HG02642 (cell line): ENCODE measurements around the gene CRACR2B.

Source experiments
- ATAC-seq: cut with Tn5 transposase; IDR thresholded peaks from one replicate; pipeline ENCODE4 v1.9.1; 2021; ENCODE audit warnings: mild to moderate bottlenecking; ENCODE audit not compliant: unreplicated experiment, poor library complexity

CRACR2B gene

GRCh38 chr11:827897-828192 lies at the start of gene CRACR2B:
TSS of gene CRACR2B (plus strand) at chr11:827919. CDS start at chr11:828608, 689 bp downstream.
- no peak for ATAC-seq

- ATAC-seq = no peak
These were observed 48.5 kb upstream of the CRACR2B start for GRCh38 chr11:778976-779954.

- no peak for ATAC-seq
These were observed 47.7 kb upstream of the CRACR2B start for GRCh38 chr11:779955-780532.

- no peak for ATAC-seq
These were observed 45.2 kb upstream of the CRACR2B start for GRCh38 chr11:782264-783174.

- ATAC-seq = no peak
These were observed 44.1 kb upstream of the CRACR2B start for GRCh38 chr11:783581-784015.

- no peak for ATAC-seq
These were observed 41.3 kb upstream of the CRACR2B start for GRCh38 chr11:786235-787083.

- no peak for ATAC-seq
These were observed 40.5 kb upstream of the CRACR2B start for GRCh38 chr11:787084-787675.

GRCh38 chr11:788009-788640 lies 39.6 kb upstream of the CRACR2B start:
- ATAC-seq = no peak

GRCh38 chr11:788953-789940 lies 38.5 kb upstream of the CRACR2B start:
- ATAC-seq = no peak

- ATAC-seq = no peak
These were observed 37.8 kb upstream of the CRACR2B start, which contains the start of gene CEND1 for GRCh38 chr11:789943-790342. TSS of gene CEND1 (minus strand) at chr11:790090. CDS start at chr11:788576, 1,514 bp downstream.

- no peak for ATAC-seq
These were observed 36.8 kb upstream of the CRACR2B start for GRCh38 chr11:790721-791564.

- ATAC-seq = no peak
These were observed 35.8 kb upstream of the CRACR2B start for GRCh38 chr11:791658-792534.

GRCh38 chr11:792535-792821 lies 35.2 kb upstream of the CRACR2B start:
- no peak for ATAC-seq

- ATAC-seq = no peak
These were observed 34.8 kb upstream of the CRACR2B start for GRCh38 chr11:792873-793272.

GRCh38 chr11:793556-793955 lies 34.2 kb upstream of the CRACR2B start:
- no peak for ATAC-seq
